Parathyroid adenoma (tissue), 2 donors: ENCODE measurements around the gene TCAP.

Experiments used
- H2AFZ ChIP-seq: fragments of 300-600 bp; sonication (generic); one replicate; pipeline ENCODE4 v1.7.0; 2017; ENCODE audit warnings: antibody characterized with exemption, mild to moderate bottlenecking
- H3K27ac ChIP-seq: fragments of 300-600 bp; sonication (generic); one replicate; pipeline ENCODE4 v1.7.0; 2017
- H3K27me3 ChIP-seq: fragments of 300-600 bp; sonication (generic); one replicate; pipeline ENCODE4 v1.7.0; 2017; ENCODE audit warnings: low read length; ENCODE audit not compliant: control insufficient read depth, insufficient read depth
- H3K36me3 ChIP-seq: fragments of 300-600 bp; sonication (generic); one replicate; pipeline ENCODE4 v1.7.0; 2017; ENCODE audit warnings: low read length; ENCODE audit not compliant: control insufficient read depth, insufficient read depth
- H3K4me1 ChIP-seq: fragments of 300-600 bp; sonication (generic); one replicate; pipeline ENCODE4 v1.7.0; 2017; ENCODE audit warnings: control low read depth
- H3K4me2 ChIP-seq: fragments of 300-600 bp; sonication (generic); one replicate; pipeline ENCODE4 v1.7.0; 2017; ENCODE audit warnings: low read length
- H3K4me3 ChIP-seq: fragments of 300-600 bp; sonication (generic); one replicate; pipeline ENCODE4 v1.7.0; 2017; ENCODE audit warnings: low read depth, low read length
- H3K79me2 ChIP-seq: fragments of 300-600 bp; sonication (generic); one replicate; pipeline ENCODE4 v1.7.0; 2017; ENCODE audit warnings: control low read depth
- H3K9ac ChIP-seq: fragments of 300-600 bp; sonication (generic); one replicate; pipeline ENCODE4 v1.7.0; 2017; ENCODE audit warnings: mild to moderate bottlenecking
- H3K9me3 ChIP-seq: fragments of 300-600 bp; sonication (generic); one replicate; pipeline ENCODE4 v1.7.0; 2017; ENCODE audit warnings: low read length; ENCODE audit not compliant: control insufficient read depth
- TF ChIP-seq, protein P1 (sequence below): fragments of 300-600 bp; sonication (generic); IDR thresholded peaks from one replicate; pipeline ENCODE4 v1.7.0; 2017; ENCODE audit warnings: antibody characterized with exemption, mild to moderate bottlenecking
- donor health status: primary hyperparathyroidism.

The TCAP gene

DNA sequence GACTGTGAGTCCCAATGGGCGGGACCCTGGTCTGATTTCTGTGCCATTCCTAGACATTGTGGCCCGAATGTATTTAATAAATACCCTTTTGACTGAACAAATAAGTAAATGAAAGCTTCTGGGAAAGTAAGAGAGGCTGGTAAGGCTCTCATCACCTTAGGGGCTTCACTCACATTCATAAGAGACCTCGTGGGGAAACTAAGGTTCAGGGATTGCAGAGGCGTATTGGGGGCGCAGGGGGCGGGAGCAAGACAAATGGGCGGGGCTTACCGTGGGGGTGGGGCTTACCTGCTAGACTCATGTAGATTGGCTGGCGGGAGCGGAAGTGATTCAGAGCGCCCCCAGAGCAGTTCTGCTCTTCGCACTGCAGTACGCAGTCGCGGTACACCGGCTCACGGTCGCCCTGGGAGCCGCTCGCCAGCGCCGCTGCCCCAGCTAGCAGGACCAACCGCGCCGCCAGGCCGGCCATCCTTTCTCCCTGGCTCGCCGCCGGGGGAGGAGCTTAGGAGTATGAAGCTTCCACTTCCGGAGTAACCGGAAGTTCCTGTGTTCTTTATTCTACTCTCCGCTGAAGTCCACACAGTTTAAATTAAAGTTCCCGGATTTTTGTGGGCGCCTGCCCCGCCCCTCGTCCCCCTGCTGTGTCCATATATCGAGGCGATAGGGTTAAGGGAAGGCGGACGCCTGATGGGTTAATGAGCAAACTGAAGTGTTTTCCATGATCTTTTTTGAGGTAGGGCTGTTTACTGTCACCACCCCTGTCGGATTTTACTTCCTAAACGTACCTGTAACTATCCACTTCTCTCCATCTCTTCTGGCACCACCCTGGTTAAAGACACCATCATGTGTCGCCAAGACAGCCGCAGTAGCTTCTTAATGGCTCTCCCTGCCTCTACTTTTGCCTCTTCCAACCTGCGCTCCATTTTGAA is 22.7 kb downstream of the TCAP start, which contains the start of gene PGAP3:
TSS of gene PGAP3 (minus strand) at position 512 of the 929 bp plus-strand sequence. CDS start at position 469, 43 bp downstream.
- Histone ChIP-seq H3K4me3 (peak within 1 kb of the TSS; percentile 100), H3K79me2 (no peaks in the 10 kb centered on the region), H2AFZ (peak within 1 kb of the TSS; percentile 98), H3K9ac (peak within 1 kb of the TSS; percentile 61), H3K4me2 (peak within 1 kb of the TSS; percentile 93), H3K36me3 (no peaks in the 10 kb centered on the region), H3K27me3 (no peaks in the 10 kb centered on the region), H3K9me3 (no peaks in the 10 kb centered on the region), H3K4me1 (peaks cover 8% of the 10 kb centered on the region), H3K27ac (peak within 1 kb of the TSS; percentile 97)
- TF ChIP-seq, protein P1, sequence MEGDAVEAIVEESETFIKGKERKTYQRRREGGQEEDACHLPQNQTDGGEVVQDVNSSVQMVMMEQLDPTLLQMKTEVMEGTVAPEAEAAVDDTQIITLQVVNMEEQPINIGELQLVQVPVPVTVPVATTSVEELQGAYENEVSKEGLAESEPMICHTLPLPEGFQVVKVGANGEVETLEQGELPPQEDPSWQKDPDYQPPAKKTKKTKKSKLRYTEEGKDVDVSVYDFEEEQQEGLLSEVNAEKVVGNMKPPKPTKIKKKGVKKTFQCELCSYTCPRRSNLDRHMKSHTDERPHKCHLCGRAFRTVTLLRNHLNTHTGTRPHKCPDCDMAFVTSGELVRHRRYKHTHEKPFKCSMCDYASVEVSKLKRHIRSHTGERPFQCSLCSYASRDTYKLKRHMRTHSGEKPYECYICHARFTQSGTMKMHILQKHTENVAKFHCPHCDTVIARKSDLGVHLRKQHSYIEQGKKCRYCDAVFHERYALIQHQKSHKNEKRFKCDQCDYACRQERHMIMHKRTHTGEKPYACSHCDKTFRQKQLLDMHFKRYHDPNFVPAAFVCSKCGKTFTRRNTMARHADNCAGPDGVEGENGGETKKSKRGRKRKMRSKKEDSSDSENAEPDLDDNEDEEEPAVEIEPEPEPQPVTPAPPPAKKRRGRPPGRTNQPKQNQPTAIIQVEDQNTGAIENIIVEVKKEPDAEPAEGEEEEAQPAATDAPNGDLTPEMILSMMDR, result peak; percentile 16

DNA sequence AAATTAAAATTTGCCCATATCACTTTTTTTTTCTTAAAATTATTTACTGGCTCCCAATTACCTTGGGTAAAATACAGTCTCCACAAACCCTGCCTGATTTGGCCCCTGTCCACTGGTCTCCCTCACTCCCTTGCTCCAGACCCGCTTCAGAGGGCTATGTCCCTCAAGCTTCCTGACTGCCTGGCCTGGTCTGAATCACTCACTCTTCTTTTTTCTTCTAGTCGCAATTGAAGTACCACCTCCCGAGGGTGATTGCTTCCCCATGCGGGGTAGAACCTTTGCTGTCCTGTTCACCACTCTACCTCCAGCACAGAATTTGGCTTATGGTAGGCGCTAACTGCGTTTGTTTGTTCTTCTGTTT is 23.3 kb downstream of the TCAP start:
- H3K9me3 ChIP-seq, result no peaks in the 10 kb centered on the region
- TF ChIP-seq, protein P1, result no peak
- H3K4me3 ChIP-seq, result peak overlapping the region; percentile 100
- no peaks in the 10 kb centered on the region for H3K79me2 ChIP-seq
- no peaks in the 10 kb centered on the region for H3K36me3 ChIP-seq
- H3K4me2 ChIP-seq, result peak overlapping the region; percentile 93
- H3K4me1 ChIP-seq, result peaks cover 8% of the 10 kb centered on the region
- H2AFZ ChIP-seq, result peak overlapping the region; percentile 98
- H3K27ac ChIP-seq, result peak overlapping the region; percentile 97
- no peak overlapping the region for H3K9ac ChIP-seq
- no peaks in the 10 kb centered on the region for H3K27me3 ChIP-seq

DNA sequence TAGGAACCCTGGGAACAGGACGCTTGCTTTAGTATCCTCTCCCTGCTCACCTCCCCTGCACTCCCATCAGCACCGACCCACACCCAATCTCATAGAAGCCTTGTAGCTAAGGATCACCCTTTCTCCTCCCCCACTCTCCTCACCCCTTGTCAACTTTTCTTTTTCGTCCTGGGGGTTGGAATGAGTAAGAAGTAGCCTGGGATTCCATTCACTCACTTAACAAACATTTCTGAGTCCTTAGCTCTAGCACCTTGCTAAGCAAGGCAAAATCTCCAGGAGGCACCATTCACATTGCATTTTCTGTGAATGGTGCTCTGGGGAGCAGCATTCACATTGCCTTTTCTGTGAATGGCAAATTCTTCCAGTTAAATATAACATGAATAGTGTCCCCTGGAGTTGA is 23.8 kb downstream of the TCAP start:
- H3K4me1 ChIP-seq, result peaks cover 8% of the 10 kb centered on the region
- no peaks in the 10 kb centered on the region for H3K36me3 ChIP-seq
- peak overlapping the region; percentile 93 for H3K4me2 ChIP-seq
- TF ChIP-seq, protein P1, result no peak
- H3K79me2 ChIP-seq, result no peaks in the 10 kb centered on the region
- H3K27me3 ChIP-seq, result no peaks in the 10 kb centered on the region
- H3K4me3 ChIP-seq, result peak overlapping the region; percentile 100
- peak overlapping the region; percentile 98 for H2AFZ ChIP-seq
- peak overlapping the region; percentile 97 for H3K27ac ChIP-seq
- no peaks in the 10 kb centered on the region for H3K9me3 ChIP-seq
- H3K9ac ChIP-seq, result no peak overlapping the region

DNA sequence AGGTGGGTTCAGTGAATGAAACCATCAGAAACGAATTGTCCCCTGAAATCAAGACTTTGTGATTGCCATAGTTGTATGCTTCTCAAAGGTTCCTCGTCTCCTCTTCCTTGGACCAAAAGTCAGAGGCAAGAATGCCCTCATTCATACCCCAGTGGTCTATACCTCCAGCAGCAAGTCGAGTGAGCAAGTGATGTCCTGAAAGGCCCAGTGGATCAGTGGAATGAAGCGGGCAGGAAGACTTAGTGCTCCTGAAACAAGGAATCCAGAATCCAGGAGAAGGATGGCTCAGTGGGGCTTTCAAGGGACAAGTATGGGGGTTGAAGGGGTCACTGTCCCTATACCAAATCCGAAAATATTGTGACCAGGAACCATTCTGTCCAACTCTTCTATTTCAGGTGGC is 29.4 kb downstream of the TCAP start:
- Histone ChIP-seq H3K36me3 (no peaks in the 10 kb centered on the region), H3K9me3 (no peaks in the 10 kb centered on the region), H3K4me1 (no peaks in the 10 kb centered on the region), H3K9ac (no peak overlapping the region), H2AFZ (no peak overlapping the region), H3K79me2 (no peaks in the 10 kb centered on the region), H3K27ac (no peak overlapping the region), H3K4me2 (no peak overlapping the region), H3K4me3 (no peak overlapping the region), H3K27me3 (no peaks in the 10 kb centered on the region)
- TF ChIP-seq, protein P1, result no peak
